ENCODE data around the gene RTEL1. TPM values are rescaled to one million over a fixed set of nuclear protein-coding genes. Genes with fewer than 3 reads are reported as not detected.

Gene RTEL1
- polyA plus RNA-seq, 3 donors, result 12.8 to 15.9 (median 13.8) TPM

Other genes with a start within 250 kb of the RTEL1 start
- gene KCNQ2, start 185.7 kb upstream of the RTEL1 start, polyA plus RNA-seq (ENCODE audit: insufficient read length in 3 of 3), result 1 to 10 TPM; 3.9 to 6.1 (median 4.9) TPM
- gene EEF1A2, start 159.2 kb upstream of the RTEL1 start, polyA plus RNA-seq (ENCODE audit: insufficient read length in 3 of 3), result 1 to 10 TPM in 2 of 3 donors, under 1 TPM in 1; 0.79 to 1.6 (median 1.1) TPM
- 100 to 1,000 TPM; 108 to 192 (median 149) TPM for gene PPDPF, start 137.5 kb upstream of the RTEL1 start, polyA plus RNA-seq (ENCODE audit: insufficient read length in 3 of 3)
- under 1 TPM; 0.22 to 0.61 (median 0.49) TPM for gene PTK6, start 120.9 kb upstream of the RTEL1 start, polyA plus RNA-seq (ENCODE audit: insufficient read length in 3 of 3)
- under 1 TPM; 0.08 to 0.21 (median 0.08) TPM for gene SRMS, start 110.6 kb upstream of the RTEL1 start, polyA plus RNA-seq (ENCODE audit: insufficient read length in 3 of 3)
- gene FNDC11, start 104.2 kb upstream of the RTEL1 start, polyA plus RNA-seq (ENCODE audit: insufficient read length in 3 of 3), result under 1 TPM; 0.69 to 0.98 (median 0.76) TPM
- 10 to 100 TPM in 2 of 3 donors, 1 to 10 TPM in 1; 8.8 to 11.3 (median 10.4) TPM for gene HELZ2, start 84.1 kb upstream of the RTEL1 start, polyA plus RNA-seq (ENCODE audit: insufficient read length in 3 of 3)
- gene GMEB2, start 31.2 kb upstream of the RTEL1 start, polyA plus RNA-seq (ENCODE audit: insufficient read length in 3 of 3), result 1 to 10 TPM; 7.5 to 9.8 (median 8.9) TPM
- 10 to 100 TPM; 22.0 to 26.7 (median 23.8) TPM for gene STMN3, start 4.9 kb upstream of the RTEL1 start, polyA plus RNA-seq (ENCODE audit: insufficient read length in 3 of 3)
- 1 to 10 TPM; 1.3 to 1.7 (median 1.4) TPM for gene TNFRSF6B, start 38.3 kb downstream of the RTEL1 start, polyA plus RNA-seq (ENCODE audit: insufficient read length in 3 of 3)
- 10 to 100 TPM; 29.9 to 31.9 (median 30.8) TPM for gene ARFRP1, start 49.7 kb downstream of the RTEL1 start, polyA plus RNA-seq (ENCODE audit: insufficient read length in 3 of 3)
- 10 to 100 TPM; 14.9 to 15.7 (median 15.0) TPM for gene ZGPAT, start 49.7 kb downstream of the RTEL1 start, polyA plus RNA-seq (ENCODE audit: insufficient read length in 3 of 3)
- 1 to 10 TPM; 2.8 to 5.2 (median 3.8) TPM for gene LIME1, start 78.4 kb downstream of the RTEL1 start, polyA plus RNA-seq (ENCODE audit: insufficient read length in 3 of 3)
- gene SLC2A4RG, start 81.5 kb downstream of the RTEL1 start, polyA plus RNA-seq (ENCODE audit: insufficient read length in 3 of 3), result 10 to 100 TPM; 57.9 to 66.1 (median 60.9) TPM
- 10 to 100 TPM; 13.6 to 16.0 (median 14.5) TPM for gene ZBTB46, start 173.0 kb downstream of the RTEL1 start, polyA plus RNA-seq (ENCODE audit: insufficient read length in 3 of 3)
- not detected for gene ABHD16B, start 203.2 kb downstream of the RTEL1 start, polyA plus RNA-seq (ENCODE audit: insufficient read length in 3 of 3)
- gene TPD52L2, start 207.0 kb downstream of the RTEL1 start, polyA plus RNA-seq (ENCODE audit: insufficient read length in 3 of 3), result 10 to 100 TPM; 80.6 to 82.1 (median 81.3) TPM
- 10 to 100 TPM; 25.7 to 29.0 (median 28.7) TPM for gene DNAJC5, start 236.8 kb downstream of the RTEL1 start, polyA plus RNA-seq (ENCODE audit: insufficient read length in 3 of 3)

Measured in right renal cortex interstitium (tissue), 3 donors.